Measurements from ENCODE around the gene MYOM1.
A peak's percentile ranks its signal among the peaks of the same experiment; 100 is the strongest.

Gene MYOM1

GRCh38 chr18:3250237-3251107 lies 30.7 kb upstream of the MYOM1 start:
- DNase-seq (ENCODE audit: extremely low read depth in 1 of 2, low read depth in 1 of 2) = no peak

- no peak for DNase-seq (ENCODE audit: extremely low read depth in 1 of 2, low read depth in 1 of 2)
These were observed 29.0 kb upstream of the MYOM1 start for GRCh38 chr18:3248658-3249359.

- DNase-seq (ENCODE audit: extremely low read depth in 1 of 2, low read depth in 1 of 2) = no peak
These were observed 28.4 kb upstream of the MYOM1 start for GRCh38 chr18:3248062-3248657.

- DNase-seq (ENCODE audit: extremely low read depth in 1 of 2, low read depth in 1 of 2) = peak; percentile 69 to 85
These were observed 27.7 kb upstream of the MYOM1 start, which contains the start of gene MYL12A for GRCh38 chr18:3247240-3248061. Gene MYL12A, plus strand, starts transcription at chr18:3247801. Its CDS starts 5,447 bp downstream, at chr18:3253248.

GRCh38 chr18:3246635-3247239 lies 27.0 kb upstream of the MYOM1 start:
- no peak for DNase-seq (ENCODE audit: extremely low read depth in 1 of 2, low read depth in 1 of 2)

- DNase-seq (ENCODE audit: extremely low read depth in 1 of 2, low read depth in 1 of 2) = peak; percentile 33 to 70
These were observed 26.3 kb upstream of the MYOM1 start for GRCh38 chr18:3245853-3246634.

- no peak for DNase-seq (ENCODE audit: extremely low read depth in 1 of 2, low read depth in 1 of 2)
These were observed 25.4 kb upstream of the MYOM1 start for GRCh38 chr18:3245185-3245564.

GRCh38 chr18:3238742-3239141 lies 19.0 kb upstream of the MYOM1 start:
- no peak for DNase-seq (ENCODE audit: extremely low read depth in 1 of 2, low read depth in 1 of 2)

GRCh38 chr18:3236470-3236869 lies 16.7 kb upstream of the MYOM1 start:
- DNase-seq (ENCODE audit: extremely low read depth in 1 of 2, low read depth in 1 of 2) = no peak

GRCh38 chr18:3235846-3236245 lies 16.1 kb upstream of the MYOM1 start:
- no peak for DNase-seq (ENCODE audit: extremely low read depth in 1 of 2, low read depth in 1 of 2)

- no peak for DNase-seq (ENCODE audit: extremely low read depth in 1 of 2, low read depth in 1 of 2)
These were observed 14.7 kb upstream of the MYOM1 start for GRCh38 chr18:3234457-3234856.

- no peak for DNase-seq (ENCODE audit: extremely low read depth in 1 of 2, low read depth in 1 of 2)
These were observed 13.8 kb upstream of the MYOM1 start for GRCh38 chr18:3233433-3234168.

- no peak for DNase-seq (ENCODE audit: extremely low read depth in 1 of 2, low read depth in 1 of 2)
These were observed 13.2 kb upstream of the MYOM1 start for GRCh38 chr18:3233004-3233403.

GRCh38 chr18:3230401-3231334 lies 10.9 kb upstream of the MYOM1 start:
- DNase-seq (ENCODE audit: extremely low read depth in 1 of 2, low read depth in 1 of 2) = no peak

GRCh38 chr18:3226048-3226447 lies 6.3 kb upstream of the MYOM1 start:
- no peak for DNase-seq (ENCODE audit: extremely low read depth in 1 of 2, low read depth in 1 of 2)

GRCh38 chr18:3225588-3225987 lies 5.8 kb upstream of the MYOM1 start:
- no peak for DNase-seq (ENCODE audit: extremely low read depth in 1 of 2, low read depth in 1 of 2)

GRCh38 chr18:3224223-3224622 lies 4.5 kb upstream of the MYOM1 start:
- no peak for DNase-seq (ENCODE audit: extremely low read depth in 1 of 2, low read depth in 1 of 2)

GRCh38 chr18:3223356-3223755 lies 3.6 kb upstream of the MYOM1 start:
- no peak for DNase-seq (ENCODE audit: extremely low read depth in 1 of 2, low read depth in 1 of 2)
